ENCODE measurements around the gene PLXNA2.

DNA sequence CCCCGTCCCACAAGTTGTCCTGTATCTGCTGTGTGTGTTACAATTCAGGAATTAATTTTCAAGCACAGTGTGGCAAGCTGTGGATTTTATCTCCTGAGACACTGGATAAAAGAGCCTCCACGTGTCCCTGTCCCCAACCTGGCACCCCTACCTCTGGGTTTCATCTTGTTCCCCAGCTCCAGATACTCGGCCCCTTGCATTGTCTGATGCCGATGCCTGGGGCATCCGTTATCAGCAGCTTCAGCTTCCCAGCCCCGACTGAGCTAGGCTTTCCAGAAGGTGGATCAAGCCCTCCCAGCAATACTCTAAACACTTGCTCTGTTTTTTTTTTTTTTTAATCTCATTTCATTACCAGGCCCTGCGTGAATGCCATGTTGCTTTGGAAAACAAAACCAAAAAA, 159.4 kb downstream of the PLXNA2 start:
- TF ChIP-seq, protein P1, sequence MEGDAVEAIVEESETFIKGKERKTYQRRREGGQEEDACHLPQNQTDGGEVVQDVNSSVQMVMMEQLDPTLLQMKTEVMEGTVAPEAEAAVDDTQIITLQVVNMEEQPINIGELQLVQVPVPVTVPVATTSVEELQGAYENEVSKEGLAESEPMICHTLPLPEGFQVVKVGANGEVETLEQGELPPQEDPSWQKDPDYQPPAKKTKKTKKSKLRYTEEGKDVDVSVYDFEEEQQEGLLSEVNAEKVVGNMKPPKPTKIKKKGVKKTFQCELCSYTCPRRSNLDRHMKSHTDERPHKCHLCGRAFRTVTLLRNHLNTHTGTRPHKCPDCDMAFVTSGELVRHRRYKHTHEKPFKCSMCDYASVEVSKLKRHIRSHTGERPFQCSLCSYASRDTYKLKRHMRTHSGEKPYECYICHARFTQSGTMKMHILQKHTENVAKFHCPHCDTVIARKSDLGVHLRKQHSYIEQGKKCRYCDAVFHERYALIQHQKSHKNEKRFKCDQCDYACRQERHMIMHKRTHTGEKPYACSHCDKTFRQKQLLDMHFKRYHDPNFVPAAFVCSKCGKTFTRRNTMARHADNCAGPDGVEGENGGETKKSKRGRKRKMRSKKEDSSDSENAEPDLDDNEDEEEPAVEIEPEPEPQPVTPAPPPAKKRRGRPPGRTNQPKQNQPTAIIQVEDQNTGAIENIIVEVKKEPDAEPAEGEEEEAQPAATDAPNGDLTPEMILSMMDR (IDR thresholded peaks at IDR 0.05), result no peak
- TF ChIP-seq POLR2A (IDR thresholded peaks at IDR 0.05), result no peak
